Suppressor macrophage (primary cell): Measurements from ENCODE around the gene AFF3.

Experiments
- DNase-seq, 4 experiments: peaks; one replicate each; pipeline ENCODE4 v3.0.0-alpha.2; 2020 to 2022

Gene AFF3

GRCh38 chr2:100004348-100004884 lies 138.0 kb downstream of the AFF3 start:
- no peak for DNase-seq

- DNase-seq, result no peak
Measured at GRCh38 chr2:100002059-100002458, 140.3 kb downstream of the AFF3 start.

- DNase-seq, result no peak
Measured at GRCh38 chr2:100000915-100001707, 141.3 kb downstream of the AFF3 start.

- DNase-seq, result no peak
Measured at GRCh38 chr2:99998651-99999320, 143.6 kb downstream of the AFF3 start.

GRCh38 chr2:99989905-99990304 lies 152.5 kb downstream of the AFF3 start:
- DNase-seq, result peak in 1 of 4 experiments; percentile 14

- no peak for DNase-seq
Measured at GRCh38 chr2:99988599-99988998, 153.8 kb downstream of the AFF3 start.

- no peak for DNase-seq
Measured at GRCh38 chr2:99987160-99987559, 155.2 kb downstream of the AFF3 start.

GRCh38 chr2:99984799-99985515 lies 157.4 kb downstream of the AFF3 start:
- no peak for DNase-seq

GRCh38 chr2:99982744-99983143 lies 159.6 kb downstream of the AFF3 start:
- DNase-seq, result no peak

GRCh38 chr2:99981840-99982239 lies 160.6 kb downstream of the AFF3 start:
- DNase-seq, result no peak

GRCh38 chr2:99980176-99980575 lies 162.2 kb downstream of the AFF3 start:
- DNase-seq, result no peak

GRCh38 chr2:99977966-99978365 lies 164.4 kb downstream of the AFF3 start:
- DNase-seq, result no peak

- no peak for DNase-seq
Measured at GRCh38 chr2:99975386-99975785, 167.0 kb downstream of the AFF3 start.

- no peak for DNase-seq
Measured at GRCh38 chr2:99974682-99975375, 167.6 kb downstream of the AFF3 start.

- no peak for DNase-seq
Measured at GRCh38 chr2:99974275-99974674, 168.1 kb downstream of the AFF3 start.

GRCh38 chr2:99971326-99971900 lies 171.0 kb downstream of the AFF3 start:
- no peak for DNase-seq

GRCh38 chr2:99970292-99970868 lies 172.0 kb downstream of the AFF3 start:
- peak; percentile 5 to 57 (median 47) for DNase-seq

GRCh38 chr2:99961196-99961913 lies 181.0 kb downstream of the AFF3 start:
- no peak for DNase-seq

- DNase-seq, result no peak
Measured at GRCh38 chr2:99960790-99961189, 181.6 kb downstream of the AFF3 start.

- DNase-seq, result no peak
Measured at GRCh38 chr2:99960291-99960690, 182.1 kb downstream of the AFF3 start.
